ENCODE results near the gene GRP.

Gene GRP

DNA sequence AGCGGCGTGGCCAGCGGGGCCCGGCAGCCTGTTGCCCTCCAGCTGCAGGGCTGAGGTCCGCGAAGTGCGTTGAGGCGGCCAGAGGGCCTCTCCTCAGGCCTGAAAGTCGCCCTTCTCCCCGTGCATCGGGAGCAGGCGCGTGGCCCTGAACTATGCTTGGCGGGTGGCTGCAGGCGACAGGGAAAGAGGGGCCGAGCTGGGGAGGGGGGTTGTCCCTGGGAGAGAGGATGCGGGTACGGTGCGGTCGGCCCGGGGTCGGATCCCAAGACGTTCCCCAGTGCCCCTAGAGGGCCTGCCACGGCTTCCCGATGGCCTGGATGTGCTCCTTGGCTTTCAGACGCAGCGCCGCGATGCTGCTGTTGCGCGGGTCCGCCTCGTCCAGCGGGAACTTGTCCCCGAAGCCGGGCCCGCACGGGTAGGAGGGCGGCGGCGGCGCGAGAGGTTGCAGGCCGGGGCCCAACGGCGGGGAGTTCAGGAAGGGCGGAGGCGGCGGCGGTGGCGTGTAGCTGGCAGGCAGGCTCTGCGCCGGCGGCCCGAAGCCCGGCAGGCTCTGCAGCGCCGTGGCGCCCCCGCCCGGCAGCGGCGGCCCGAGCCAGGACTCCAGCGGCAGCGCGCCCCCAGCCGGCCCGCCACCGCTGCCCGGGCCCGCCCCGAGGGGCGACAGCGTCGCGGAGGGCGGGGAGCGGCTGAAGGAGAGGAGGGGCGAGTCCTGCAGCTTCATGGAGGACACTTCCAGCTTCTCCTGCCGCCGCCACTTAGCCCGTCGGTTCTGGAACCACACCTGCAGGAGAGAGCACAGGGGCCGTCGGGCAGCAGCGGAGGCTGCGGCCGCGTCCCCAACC is 49.0 kb downstream of the GRP start:
- no peak for DNase-seq

DNA sequence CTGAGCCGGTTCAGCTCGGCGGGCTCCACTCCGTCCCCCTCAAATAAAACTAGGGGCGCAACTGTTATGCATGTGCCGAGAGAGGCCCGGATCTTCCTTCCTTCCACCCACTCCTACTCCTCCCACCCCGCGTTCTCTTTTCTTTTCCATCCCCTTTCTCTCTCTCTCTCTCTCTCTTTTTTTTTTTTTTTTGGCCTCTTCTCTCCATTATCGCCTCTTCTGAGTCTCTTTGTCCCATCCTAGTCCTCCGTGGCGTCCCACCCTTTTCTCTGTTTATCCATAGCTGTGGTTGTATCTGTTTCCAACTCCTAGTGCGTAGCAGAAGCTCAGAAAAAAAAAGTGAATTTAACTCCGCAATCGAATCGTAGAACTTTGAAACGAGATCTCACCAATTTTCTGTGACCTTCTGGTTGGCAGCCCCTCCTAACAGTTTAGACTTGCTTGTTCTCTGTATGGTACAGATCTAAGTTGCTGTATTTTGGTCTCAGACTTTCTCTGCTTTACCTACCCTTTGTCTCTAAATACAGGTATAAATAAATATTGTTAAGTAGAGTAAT is 49.7 kb downstream of the GRP start:
- no peak for DNase-seq

DNA sequence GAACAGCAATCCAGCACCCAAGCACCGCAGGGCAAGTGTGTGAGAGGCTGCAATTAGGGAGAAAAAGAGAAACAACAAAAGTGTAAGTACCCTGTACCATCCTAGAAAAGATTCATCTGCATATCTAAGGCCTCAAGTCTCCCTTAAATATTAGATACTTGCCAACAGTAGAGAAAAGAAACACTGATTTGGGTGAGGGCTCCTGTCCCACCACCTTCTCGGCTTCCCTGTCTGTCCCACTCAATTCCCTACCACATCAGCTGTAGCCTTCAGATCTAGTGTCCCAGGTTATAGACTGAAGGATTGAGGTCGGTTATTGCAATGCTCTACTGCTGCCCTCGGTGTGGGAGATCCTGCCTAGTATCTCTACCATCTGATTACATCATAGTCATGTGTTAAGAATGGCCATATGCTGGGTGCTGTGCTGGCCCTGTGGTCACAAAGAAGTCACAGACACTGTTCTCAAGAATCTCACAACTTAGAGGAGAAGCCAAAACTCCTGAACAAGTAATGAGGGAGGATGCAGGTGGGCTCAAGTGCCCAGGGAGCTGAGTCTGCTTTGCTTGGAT is 50.8 kb downstream of the GRP start:
- DNase-seq: no peak

DNA sequence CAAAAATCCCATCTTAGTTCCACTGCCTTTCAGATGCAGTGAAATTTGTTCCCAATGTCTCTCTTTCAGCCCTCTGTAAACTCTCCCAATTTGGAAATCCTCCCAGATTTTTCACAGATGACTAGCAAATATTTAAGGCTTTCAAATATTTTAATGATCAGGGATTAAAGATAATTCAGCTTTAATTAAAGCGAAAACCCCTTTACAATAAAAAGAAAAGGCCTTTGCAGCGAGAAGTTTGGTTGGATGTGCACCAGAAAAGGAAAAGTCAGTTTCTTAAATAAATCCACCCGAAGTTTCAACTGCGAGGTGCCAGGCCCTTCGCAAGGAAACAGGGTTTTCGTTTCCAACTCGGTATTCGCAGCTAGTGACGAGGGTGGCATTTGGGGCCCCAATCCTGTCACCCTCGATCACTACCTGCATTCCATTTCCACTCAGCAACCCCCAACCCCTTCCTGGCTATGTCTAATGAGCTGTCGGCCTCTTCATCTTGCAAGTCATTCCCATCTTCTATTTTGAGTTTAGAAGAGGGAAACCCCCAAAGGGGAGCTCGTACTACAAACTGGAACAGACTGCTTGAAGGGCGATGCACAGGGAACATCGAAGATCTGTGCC is 51.8 kb downstream of the GRP start:
- DNase-seq: no peak

DNA sequence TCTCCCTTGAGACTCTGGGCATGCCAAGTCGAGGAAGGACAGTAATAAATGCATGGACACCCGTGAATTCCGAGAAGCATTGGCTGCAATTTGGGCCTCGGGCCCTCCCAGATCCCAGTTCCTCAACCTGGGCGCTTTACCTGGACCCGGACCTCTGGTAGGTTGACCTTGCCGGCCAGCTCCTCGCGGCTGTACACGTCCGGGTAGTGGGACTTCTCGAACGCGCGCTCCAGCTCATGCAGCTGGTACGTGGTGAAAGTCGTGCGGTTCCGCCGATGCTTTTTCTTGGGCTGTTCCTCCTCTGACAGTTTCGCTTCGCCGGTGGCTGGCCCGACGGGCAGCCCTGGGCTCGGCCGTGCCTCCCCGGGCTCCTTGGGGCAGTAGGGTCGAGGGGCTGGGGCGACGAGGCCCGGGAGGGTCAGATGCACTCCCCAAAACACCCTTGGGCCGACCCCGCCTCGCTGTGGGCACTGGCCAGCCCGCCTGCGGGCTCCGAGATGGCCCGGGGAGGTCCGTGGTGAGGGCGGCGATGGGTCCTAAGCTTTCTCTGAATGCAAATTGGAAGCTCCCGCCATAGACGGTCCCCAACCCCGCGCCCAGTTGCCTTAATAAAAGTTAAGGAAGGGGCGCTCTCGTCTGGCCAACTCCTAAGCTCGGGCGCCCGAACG is 52.4 kb downstream of the GRP start:
- DNase-seq: no peak

DNA sequence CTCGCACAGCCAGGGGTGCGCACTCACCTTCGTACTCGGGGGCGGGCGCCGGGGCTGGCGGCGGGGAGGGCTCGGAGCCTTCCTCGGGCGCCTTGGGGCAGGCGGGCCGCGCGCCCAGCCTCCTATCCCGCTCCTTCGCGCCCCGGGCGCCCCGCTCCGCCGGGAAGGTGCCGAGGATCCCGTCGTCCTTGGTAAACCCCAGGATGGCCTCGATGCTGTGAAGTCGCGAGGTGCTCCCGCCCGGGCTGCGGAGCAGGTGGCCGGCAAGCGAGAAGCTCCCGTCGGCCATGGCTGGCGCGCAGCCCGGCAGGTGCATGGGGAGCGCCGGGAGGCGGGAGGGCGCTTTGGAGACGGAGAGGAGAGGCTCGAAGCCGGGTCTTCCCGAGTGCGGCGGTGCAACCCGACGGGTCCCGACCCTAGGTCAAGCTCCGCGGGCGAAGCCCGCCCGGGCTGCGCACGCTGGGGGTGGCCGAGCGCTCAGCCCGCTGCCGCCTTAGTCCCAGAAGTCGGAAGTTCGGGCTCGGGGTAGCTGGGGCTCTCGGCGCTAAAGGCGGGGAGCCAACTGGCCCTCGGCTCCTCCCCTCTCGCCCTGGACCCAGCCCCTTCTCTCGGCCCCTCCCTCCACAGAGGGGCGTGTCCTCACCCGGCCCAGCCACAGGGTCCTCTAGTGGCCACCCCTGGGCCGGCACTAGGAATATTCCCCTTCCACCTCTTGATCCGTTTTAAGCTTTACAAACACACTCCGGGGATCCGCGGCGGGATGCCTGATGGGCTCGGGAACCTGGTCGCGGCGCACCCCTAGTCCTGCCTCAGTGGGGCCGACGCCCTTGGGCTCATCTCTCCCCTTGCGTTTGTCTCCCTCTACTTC is 53.2 kb downstream of the GRP start, which contains the start of gene RAX:
RAX (minus strand) TSS at position 564 of the 868 bp plus-strand sequence; CDS start at position 316, 248 bp downstream.
- no peak for DNase-seq

DNA sequence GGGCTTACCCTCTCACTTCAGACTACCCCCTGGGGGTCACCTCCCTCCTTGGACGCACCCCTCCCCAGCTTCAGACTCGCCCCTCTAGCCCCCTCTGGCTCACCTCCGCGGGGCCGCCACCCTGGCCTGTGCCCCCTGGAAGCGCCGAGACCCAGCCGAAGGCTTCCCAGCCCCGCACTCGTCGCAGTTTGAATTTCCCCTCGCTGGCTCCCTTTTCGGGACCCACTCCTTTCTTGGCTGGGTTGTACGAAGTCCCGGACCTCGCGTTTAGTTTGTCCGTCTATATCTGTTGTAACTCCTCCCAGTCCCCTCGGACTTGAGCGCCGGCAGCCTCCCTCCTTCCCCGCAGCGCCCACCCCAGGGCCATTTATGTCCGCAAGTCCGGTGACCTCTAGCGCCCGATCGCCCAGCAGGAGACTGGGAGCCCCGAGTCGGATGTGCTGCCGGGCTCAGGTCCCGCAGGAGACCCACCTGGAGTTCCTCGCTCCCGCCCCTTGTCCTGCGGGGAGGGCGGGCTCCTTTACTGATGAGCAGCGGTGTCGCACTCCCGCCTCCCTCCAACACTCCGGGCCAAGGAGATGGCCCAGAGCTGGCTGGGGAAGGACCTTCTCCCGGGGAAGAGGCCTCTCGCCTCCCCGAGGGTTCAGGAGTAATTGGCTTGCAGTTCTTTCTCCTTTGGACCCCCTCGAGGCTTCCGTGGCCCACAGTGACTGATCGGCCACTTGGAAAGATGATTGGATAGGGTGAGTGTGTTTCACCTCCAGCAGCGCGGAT is 54.0 kb downstream of the GRP start:
- no peak for DNase-seq

DNA sequence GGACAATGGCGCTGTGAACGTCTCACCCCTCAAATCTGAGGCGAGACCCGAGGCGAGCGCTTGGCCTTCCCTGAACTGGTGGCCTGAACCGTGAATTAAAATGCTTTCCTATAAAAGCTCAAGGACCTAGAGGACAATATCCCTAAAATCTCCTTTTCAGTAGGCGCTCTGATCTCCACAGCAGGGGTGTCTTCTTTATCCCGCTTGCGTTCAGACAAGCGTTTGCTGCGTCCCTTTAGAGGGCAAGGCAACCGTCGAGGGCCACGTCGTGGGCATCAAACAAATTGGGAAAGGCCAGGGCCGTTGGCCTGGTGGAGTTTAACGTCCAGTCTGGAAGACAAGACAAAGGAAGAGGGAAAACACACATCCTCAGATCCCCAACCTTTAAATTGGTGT is 54.6 kb downstream of the GRP start:
- no peak for DNase-seq

DNA sequence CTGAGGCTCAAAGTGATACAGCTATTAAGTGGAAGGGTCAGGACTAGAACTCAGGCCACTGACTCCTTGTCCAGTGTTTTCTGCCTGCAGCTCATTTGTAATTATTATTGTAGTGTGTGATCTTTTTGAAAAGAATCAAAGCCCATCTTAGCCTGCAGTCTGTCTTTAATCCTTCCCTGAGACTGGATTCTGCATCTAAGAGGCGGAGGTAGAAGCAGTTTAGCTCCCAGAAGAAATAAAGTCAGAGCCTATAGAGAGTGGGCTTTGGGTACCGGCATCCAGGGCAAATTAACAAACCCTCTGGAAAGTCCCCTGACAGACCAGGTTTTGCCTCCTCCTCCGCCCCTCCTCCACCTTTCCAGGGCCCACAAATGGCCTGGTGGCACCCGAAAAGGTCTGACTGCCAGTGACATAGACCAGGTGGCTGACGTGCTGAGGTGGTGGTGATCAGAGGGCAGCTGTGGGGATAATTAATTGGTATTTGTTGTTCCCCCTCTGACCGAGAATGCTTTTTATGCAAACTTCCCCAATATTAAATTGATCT is 55.5 kb downstream of the GRP start:
- no peak for DNase-seq

DNA sequence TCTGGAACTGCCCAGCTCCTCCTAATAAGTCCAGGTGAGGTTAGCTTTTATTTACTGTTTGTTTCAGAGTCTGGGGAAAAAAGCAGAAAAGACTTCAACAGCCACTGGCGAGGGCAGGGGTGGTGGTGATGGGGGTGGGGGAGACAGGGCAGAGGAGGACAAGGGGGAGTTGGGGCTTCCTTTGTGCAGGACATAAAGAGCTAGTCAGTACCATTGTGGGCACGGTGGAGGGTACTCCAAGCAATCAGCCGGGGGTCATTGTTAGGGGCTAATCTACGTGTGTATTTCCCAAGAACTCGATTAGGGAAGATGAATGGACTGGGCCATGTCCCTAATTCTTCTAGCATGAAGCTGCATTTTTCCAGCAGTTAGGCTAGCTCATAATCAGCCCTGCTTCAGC is 56.1 kb downstream of the GRP start:
- no peak for DNase-seq

DNA sequence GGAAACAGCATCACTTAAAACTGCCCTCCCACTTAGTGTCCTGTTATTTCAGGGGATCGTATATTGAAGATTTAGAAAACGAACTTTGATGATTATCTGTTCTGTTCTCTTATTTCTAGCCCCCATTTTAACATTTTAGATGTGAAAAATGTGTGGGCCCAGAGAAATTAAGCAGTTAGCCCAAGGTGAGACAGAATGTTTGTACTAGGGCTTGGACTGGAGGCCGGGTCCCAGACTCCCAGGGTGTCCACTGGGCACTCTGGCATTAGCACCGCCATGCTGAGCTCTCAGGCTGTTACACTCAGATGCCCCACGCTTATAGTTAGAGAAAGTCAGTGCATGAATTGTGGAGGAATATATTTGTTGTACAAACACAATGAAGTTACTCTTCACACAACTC is 58.8 kb downstream of the GRP start:
- no peak for DNase-seq

DNA sequence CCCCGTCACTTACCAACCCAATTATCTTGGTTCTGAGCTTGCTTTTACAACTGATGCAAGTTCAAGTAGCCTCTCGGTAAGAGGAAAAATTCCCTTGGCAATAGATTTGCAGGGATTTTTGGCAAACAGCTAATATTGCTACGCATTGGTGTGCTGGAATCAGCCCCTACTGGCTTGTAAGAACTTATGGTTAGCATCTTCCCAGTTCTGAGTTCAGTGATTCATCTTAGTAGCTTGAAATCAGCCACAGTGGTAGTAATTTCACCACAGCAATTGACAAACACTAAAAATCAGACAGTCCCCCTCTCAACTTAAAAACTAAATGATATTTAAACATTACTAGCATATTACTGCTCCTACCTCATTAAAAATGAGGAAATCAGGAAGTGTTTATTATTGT is 59.2 kb downstream of the GRP start:
- DNase-seq: no peak

DNA sequence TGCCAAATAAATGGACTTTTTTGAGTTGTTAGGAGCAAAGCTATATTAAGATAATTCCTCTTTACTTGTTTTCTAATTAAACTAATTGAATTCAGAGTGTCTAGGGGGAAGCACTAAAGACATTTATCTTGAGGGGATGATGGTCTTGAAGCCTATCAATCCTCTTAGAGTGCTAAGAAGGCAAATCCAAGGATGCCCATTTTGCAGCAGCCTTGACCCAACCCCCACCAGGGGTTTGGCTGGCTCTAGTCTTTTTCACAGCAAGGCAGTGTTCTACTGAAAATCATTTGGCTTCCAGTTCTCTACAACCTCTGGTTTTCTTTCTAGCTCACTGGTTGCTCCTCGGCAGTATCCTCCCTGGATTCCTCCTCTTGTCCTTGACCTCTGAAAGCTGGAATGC is 59.8 kb downstream of the GRP start:
- DNase-seq: no peak
